GM19397 (cell line): ENCODE results near the gene LGI4.

Experiments used
- ATAC-seq: cut with Tn5 transposase; IDR thresholded peaks from one replicate; pipeline ENCODE4 v1.9.1; 2021; ENCODE audit warnings: mild to moderate bottlenecking, moderate library complexity; ENCODE audit not compliant: unreplicated experiment

Gene LGI4

DNA sequence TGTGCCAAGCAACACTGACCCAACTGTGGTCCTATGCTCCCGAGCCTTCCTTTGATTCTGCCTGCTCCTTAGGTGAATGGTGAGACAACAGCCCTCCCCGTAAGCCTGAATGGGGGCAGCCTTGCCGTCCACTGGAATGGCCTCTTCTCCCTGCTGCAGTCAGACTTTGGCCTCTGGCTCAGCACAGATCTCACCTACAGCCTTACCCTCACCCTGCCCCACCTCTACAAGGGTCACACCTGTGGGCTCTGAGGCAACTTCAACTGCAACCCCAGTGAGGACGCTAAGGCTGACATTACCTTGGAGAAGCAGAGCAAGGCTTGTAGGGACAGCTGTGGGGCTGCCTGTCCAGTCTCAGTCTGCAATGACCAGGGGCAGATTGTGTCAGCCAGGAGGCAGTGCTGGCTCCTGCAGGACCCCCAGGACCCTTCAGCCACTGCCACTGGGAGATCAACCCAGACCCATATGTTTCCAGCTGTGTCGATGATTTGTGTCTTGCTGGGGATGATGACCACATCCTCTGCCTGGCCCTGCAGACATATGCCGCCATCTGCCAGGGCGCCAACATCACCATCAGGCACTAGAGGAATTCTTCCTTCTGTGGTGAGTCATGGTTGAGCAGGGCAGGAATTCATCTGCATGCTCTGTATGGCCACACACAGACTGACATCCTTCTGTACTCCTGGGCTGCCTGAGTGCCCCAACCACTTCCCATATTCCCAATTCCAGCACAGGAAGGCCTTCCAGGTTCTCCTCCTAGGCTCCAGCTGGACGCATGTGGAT is 46.5 kb downstream of the LGI4 start:
- no peak for ATAC-seq

DNA sequence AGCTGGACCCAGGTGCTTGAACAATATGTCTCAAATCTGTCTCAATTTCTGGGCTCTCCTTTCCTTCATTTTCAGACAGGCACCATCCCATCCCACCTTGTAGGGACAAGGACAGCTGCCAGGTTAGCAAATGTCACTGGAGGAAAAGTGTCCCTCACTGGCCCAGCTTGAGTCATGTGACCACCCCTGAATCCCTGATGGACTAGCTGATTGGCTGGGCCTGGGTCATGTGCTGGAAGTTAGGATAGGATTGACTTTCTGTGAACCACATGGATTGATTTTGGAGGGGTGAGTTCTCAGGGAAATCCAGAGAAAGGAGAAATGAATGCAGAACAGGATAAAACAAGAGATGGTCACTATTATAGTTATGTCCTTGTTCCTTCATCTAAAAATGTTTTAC is 47.5 kb downstream of the LGI4 start:
- no peak for ATAC-seq

DNA sequence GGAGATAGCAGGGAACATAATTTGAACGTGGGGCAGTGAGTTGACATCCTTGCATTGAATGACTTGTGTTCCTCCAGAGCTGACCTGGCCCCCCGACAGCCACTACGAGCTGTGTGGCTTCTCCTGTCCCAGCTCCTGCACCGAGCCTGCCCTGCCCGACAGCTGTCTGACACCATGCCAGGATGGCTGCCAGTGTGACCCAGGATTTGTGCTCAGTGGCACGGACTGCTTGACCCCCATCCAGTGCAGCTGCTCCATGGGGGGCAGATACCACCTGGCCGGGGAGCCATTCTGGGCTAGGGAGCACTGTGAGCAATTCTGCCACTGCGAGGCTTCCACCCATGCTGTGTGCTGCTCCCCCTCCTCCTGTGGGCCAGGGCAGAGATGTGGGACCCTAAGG is 48.4 kb downstream of the LGI4 start:
- no peak for ATAC-seq

DNA sequence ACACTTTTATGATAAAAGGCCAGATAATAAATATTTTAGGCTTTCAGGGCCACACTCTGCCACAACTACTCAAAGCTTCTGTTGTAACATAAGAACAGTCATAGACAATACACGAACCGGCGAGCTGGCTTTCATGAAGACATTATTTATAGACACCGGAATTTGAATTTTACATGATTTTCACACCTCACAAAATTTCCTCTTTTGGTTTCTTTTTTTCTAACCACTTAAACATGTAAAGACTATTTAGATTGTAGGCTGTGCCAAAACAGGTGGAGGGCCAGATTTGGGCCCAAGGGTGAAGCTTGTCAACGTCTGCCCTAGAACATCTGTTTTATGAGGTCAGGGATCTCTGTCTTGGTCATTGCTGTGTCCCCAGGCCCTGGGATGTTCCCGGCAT is 48.9 kb downstream of the LGI4 start:
- ATAC-seq = peak; percentile 59

DNA sequence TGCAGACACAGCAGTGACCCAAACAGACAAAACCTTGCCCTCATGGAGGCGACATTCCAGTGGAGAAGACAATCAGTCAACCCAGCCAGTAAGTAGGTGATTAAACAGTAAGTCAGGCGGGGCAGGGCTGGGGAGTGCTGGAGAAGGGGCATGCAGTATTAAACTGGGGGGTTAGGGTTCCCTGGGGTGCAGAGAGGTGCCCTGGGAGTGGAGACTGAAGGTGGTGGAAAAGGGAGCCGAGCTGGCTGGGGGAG is 50.4 kb downstream of the LGI4 start:
- ATAC-seq = no peak

DNA sequence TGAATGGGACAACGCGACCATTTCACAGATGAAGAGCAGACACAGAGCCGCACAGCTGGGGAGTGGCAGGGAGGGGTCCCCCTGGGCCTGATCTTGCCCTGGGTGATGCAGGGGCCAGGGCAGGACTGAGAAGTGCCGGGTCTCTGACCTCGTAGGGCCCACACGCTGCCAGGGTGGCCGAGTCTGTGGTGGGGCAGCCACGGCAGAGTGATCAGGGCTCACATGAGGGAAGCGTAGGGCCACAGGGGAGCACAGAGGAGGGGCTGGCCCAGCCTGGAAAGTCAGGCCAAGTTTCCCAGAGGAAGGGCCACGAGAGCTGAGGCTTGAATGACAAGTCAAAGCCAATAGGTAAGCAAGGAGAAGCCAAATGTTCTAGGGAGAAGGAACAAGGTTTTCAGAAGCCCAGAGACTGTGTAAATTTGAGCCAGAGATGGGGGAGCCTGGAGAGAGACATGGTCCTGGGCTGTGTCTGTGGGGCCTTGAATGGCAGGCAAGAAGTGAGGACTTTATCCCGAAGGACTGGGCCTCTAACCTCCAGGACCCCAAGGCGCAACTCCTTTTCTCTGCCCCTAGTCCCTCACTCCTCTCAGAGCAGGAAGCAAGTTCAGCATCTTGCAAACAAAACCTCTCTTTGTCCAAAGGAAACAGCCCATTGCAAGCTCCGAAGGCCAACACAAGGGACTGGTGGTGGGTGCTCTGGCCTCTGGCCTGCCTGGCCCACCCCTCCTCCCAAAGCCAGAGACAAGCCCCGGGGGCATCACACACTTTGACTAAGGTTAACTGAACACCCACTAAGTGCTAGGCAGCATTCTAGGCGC is 51.0 kb downstream of the LGI4 start:
- ATAC-seq = no peak

DNA sequence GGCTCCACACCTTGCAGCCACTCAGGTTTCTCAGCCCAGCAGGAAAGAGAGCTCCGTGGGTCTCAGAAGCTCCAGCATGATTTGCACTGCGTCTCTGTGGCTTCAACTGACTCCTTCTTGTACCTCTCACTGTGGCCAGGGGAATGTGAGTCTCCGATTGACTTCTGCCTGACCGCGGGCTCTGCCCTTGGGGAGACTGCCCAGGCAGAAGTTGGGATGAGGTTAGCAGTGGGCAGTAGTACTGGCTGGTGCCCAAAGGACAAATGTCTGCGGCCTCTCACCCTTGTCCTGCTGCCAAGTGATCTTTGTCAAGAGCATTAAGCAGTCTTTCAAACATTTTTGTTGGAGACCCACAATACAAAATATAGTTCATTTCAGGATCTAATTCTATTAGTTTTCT is 53.7 kb downstream of the LGI4 start:
- no peak for ATAC-seq

DNA sequence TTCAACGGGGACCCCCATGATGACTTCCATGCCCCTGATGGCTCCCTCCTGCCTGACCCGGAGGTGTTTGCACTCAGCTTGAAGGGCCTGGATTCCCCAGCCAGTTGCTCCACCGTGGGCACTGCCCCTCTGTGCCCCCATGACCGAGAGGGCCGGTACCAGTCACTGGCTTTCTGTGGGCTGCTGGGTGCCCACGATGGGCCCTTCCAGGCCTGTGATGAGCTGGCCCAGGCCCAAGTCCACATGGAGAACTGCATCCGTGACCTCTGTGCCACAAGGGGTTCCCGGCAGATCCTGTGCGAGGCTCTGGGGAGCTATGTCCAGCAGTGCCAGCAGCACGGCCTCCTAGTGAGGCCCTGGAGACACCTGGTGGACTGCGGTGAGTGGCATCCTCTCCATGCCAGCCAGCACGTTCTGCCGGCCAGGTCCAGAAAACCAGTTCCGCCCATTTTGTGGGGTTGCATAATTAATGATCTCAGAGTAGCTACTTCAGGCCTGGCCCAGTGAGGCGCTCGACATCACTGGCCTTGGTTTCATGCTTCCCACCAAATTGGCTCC is 54.2 kb downstream of the LGI4 start:
- no peak for ATAC-seq

DNA sequence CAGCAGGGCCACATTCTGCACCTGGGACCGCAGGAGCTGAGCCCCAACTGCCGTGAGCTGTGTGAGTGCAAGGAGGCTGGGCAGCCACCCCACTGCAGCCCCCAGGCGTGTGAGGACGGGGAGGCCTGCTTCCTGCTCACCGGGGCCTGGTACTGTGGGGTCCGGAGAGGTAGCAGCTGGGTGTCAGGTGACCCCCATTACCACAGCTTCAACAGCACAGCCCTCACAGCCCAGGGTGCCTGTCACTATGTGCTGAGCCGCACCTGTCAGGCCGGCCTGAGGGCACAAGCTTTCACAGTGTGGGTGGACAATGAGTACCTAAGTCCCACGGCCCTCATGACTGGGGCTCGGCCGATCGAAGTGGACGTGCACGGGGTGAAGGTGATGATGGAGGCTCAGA is 55.0 kb downstream of the LGI4 start:
- ATAC-seq = no peak

DNA sequence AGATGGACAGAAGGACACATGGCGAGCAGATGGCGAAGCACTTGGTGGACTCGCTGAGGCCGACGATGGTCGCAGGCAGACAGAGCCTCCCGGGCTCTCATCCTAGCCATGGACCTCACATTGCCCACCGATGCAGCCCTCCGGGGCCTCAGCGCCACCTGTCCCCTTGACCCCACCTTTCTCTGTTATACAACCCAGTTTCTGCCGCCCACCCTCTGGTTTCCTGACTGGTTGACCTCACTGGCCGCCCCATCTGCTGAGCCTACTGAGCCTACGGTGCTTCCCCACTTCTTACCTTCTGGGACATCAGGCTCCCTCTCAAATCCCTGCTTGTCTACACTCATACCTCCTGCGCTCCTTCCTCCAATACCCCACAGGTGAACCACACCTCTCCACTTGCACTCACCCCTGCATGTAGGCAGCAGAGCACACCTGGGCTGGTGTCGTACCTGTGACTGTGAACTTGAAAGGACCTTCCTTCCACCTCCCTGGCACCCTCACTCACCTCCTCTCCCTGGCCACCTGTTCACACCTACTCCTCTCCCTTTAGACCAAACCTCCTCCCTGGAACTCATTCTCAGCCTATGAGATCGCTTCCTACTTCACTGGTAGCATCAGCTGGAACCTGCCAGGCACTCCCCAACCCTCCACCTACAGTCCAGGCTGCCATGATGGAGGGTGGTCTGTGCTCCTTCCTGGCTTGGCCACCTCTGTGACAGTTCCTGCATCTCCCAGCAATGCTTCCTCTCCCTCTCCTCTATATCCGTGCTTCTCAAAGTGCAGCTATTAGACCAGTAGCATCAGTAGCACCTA is 57.2 kb downstream of the LGI4 start:
- no peak for ATAC-seq

DNA sequence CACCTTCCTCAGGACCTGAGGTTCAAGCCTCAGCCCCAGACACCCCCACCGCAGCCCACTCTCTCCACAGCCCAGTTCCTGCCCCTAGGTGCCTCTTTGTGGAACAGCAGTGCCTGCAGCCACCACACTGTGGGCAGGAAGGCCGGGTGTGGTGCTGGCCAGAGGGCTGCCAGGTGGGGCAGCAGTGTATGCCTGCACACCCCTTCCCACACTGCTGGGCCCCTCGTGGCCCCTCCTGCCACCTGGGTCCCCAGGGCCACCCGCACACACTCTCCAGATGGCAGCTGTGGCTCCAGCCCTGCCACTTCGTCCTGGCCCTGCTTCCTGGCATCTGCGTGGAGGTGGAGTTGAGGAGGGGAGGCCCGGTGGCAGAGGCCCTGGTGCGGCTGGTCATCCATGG is 58.2 kb downstream of the LGI4 start:
- no peak for ATAC-seq

DNA sequence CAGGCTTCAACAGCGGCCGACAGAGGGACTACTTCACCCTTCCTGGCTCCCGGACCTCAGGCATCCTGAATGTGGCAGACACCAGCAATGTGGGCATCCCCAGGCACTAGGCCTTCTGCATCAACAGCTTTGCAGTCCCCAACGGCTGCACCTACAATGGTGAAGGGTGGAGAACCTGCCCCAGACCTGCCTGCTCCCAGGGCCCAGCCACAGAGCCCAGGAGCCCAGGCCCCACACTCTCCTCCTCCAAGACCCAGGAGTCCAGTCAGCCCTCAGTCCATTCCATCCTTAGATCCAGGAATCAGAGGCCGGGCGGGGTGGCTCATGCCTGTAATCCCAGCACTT is 58.9 kb downstream of the LGI4 start:
- ATAC-seq = no peak

DNA sequence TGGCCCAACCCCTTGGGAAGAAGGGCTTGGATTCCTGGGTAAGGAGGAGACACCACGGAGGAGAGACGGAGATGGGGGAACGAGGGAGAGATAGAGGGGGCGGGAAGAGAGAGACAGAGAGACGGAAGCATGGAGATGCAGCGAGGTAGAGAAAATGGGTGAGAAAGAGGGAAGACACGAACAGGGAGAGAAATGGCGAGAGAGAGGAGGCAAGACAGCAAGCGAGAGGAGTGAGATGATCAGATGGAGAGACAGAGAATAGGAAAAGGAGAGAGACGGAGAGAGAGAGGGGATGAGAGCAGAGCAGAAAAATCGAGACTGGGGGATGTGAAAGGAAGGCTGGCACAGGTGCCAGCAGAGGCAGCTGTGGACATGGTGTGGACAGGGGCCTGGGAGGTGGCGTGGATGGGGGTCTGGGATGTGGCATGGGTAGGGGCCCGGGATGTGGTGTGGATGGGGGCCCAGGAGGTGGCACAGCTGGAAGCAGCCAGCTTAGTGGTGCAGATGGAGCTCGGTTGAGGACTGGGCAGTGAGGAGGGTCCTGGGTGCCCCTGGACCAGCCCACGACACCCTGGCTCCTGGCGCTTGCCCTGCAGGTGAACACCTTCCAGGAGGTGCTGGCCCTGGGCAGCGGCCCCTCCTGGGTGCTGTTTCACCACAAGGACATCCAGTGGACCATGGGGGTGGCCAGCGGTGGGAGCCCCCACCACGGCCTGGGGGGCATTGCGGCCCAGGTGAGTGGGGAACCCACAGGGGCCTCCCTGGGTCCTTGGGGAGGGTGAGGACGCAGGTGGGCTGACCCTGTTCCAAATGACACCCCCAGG is 59.4 kb downstream of the LGI4 start:
- ATAC-seq = no peak
